OCI-LY1 (cell line): Measurements from ENCODE around the gene SOBP.
A peak's percentile ranks its signal among the peaks of the same experiment; 100 is the strongest.
"Not testable (repeated sequence)": the region's sequence is repeated elsewhere in the genome, so short reads cannot be mapped to it uniquely, and the experiment has no call there.

Source experiments
- H2AFZ ChIP-seq: fragments of 200-600 bp; sonication (generic), shearing (Covaris generic); 2 replicates; pipeline ENCODE4 v1.6.0; 2014; ENCODE audit warnings: antibody characterized with exemption, mild to moderate bottlenecking, low read length
- H3F3A ChIP-seq: fragments of 200-600 bp; sonication (generic), shearing (Covaris generic); 2 replicates; pipeline ENCODE4 v1.6.0; 2014; ENCODE audit warnings: mild to moderate bottlenecking, antibody characterized with exemption, low read length, moderate library complexity; ENCODE audit not compliant: insufficient read depth
- H3K27ac ChIP-seq: fragments of 200-600 bp; sonication (generic); 2 replicates; pipeline ENCODE4 v1.5.1; 2014; ENCODE audit warnings: low read length, mixed run types, mild to moderate bottlenecking, low read depth; ENCODE audit not compliant: poor library complexity, severe bottlenecking
- H3K27me3 ChIP-seq: fragments of 200-600 bp; sonication (generic); 2 replicates; pipeline ENCODE4 v1.6.0; 2014; ENCODE audit warnings: antibody characterized with exemption, mild to moderate bottlenecking, low read length, moderate library complexity; ENCODE audit not compliant: insufficient read depth
- H3K36me3 ChIP-seq: fragments of 200-600 bp; sonication (generic); 2 replicates; pipeline ENCODE4 v1.6.1; 2014; ENCODE audit warnings: mild to moderate bottlenecking, antibody characterized with exemption, low read length, moderate library complexity, mixed read lengths; ENCODE audit not compliant: insufficient read depth
- H3K4me1 ChIP-seq: fragments of 200-600 bp; sonication (generic); 2 replicates; pipeline ENCODE4 v1.5.1; 2014; ENCODE audit warnings: mild to moderate bottlenecking, low read length, moderate library complexity; ENCODE audit not compliant: insufficient read depth, severe bottlenecking
- H3K4me2 ChIP-seq: fragments of 200-600 bp; sonication (generic), shearing (Covaris generic); 2 replicates; pipeline ENCODE4 v1.6.1; 2014; ENCODE audit warnings: low read length
- H3K4me3 ChIP-seq: fragments of 200-600 bp; sonication (generic); 2 replicates; pipeline ENCODE4 v1.5.1; 2014; ENCODE audit warnings: low read length, low read depth, mild to moderate bottlenecking, mixed read lengths; ENCODE audit not compliant: poor library complexity, severe bottlenecking
- H3K79me2 ChIP-seq: fragments of 200-600 bp; shearing (Covaris generic); 2 replicates; pipeline ENCODE4 v1.6.1; 2016; ENCODE audit warnings: mixed run types, low read length, mixed read lengths; ENCODE audit not compliant: insufficient read depth
- H3K9ac ChIP-seq: fragments of 200-600 bp; sonication (generic), shearing (Covaris generic); 2 replicates; pipeline ENCODE4 v1.6.1; 2014; ENCODE audit warnings: mild to moderate bottlenecking, low read length, mixed read lengths
- H3K9me2 ChIP-seq: fragments of 200-600 bp; sonication (generic), shearing (Covaris generic); 2 replicates; pipeline ENCODE4 v1.6.1; 2014; ENCODE audit warnings: low read depth, mild to moderate bottlenecking, low read length, mixed read lengths
- H3K9me3 ChIP-seq: fragments of 200-600 bp; shearing (Covaris generic); 2 replicates; pipeline ENCODE4 v1.6.1; 2014; ENCODE audit warnings: low read length, mixed read lengths
- H4K20me1 ChIP-seq: fragments of 200-600 bp; sonication (generic), shearing (Covaris generic); 2 replicates; pipeline ENCODE4 v1.6.0; 2016; ENCODE audit warnings: mild to moderate bottlenecking, low read length; ENCODE audit not compliant: insufficient read depth
- EZH2 ChIP-seq: fragments of 200-600 bp; sonication (generic), shearing (Covaris generic); IDR thresholded peaks from 2 replicates; pipeline ENCODE4 v1.8.0; 2017; ENCODE audit warnings: borderline replicate concordance, mixed run types, mild to moderate bottlenecking, antibody characterized with exemption, low read length, moderate library complexity, mixed read lengths
- TF ChIP-seq, protein P1 (sequence below): fragments of 200-600 bp; sonication (generic), shearing (Covaris generic); IDR thresholded peaks from 2 replicates; pipeline ENCODE4 v1.5.1; 2017; ENCODE audit warnings: mild to moderate bottlenecking, antibody characterized with exemption, low read length, moderate library complexity, mixed read lengths

Gene SOBP

DNA sequence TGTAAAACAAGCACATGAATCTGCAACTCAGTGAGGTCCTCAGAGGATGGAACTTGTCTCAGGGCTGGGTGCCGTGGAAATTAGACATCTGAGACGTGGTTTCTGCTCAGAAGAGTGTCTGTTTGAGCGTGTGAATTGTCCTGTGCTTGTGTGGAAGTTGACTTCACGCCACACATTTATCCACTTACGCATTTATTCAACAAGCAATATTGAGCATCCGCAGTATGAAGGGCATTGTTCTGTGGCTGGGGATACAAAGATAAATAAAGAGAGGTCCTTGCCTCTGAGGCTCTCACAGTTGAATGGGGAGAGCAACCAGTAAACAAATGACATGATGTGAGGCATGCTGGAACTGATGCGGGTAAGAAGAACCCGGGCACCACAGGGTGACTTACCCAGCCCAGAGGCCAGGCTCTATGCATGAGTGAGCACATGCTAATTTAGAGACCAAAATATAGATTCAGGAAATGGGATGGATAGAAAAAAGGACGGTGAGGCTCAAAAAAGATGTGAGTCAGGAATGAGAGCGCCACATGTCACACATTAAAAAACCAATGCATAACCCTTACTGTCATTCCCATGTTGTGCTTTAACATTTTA lies 60.4 kb downstream of the SOBP start:
- no peak for TF ChIP-seq EZH2
- TF ChIP-seq, protein P1, sequence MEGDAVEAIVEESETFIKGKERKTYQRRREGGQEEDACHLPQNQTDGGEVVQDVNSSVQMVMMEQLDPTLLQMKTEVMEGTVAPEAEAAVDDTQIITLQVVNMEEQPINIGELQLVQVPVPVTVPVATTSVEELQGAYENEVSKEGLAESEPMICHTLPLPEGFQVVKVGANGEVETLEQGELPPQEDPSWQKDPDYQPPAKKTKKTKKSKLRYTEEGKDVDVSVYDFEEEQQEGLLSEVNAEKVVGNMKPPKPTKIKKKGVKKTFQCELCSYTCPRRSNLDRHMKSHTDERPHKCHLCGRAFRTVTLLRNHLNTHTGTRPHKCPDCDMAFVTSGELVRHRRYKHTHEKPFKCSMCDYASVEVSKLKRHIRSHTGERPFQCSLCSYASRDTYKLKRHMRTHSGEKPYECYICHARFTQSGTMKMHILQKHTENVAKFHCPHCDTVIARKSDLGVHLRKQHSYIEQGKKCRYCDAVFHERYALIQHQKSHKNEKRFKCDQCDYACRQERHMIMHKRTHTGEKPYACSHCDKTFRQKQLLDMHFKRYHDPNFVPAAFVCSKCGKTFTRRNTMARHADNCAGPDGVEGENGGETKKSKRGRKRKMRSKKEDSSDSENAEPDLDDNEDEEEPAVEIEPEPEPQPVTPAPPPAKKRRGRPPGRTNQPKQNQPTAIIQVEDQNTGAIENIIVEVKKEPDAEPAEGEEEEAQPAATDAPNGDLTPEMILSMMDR, result no peak
- no peaks in the 10 kb centered on the region for H3K79me2 ChIP-seq
- H2AFZ ChIP-seq, result no peak overlapping the region
- peak overlapping the region; percentile 98 for H3K27ac ChIP-seq
- no peaks in the 10 kb centered on the region for H4K20me1 ChIP-seq
- H3K27me3 ChIP-seq, result no peaks in the 10 kb centered on the region
- no peaks in the 10 kb centered on the region for H3K9me3 ChIP-seq
- no peaks in the 10 kb centered on the region for H3F3A ChIP-seq
- peak overlapping the region; percentile 42 for H3K4me3 ChIP-seq
- H3K9me2 ChIP-seq, result no peaks in the 10 kb centered on the region
- peaks cover 49% of the 10 kb centered on the region for H3K36me3 ChIP-seq
- peaks cover 30% of the 10 kb centered on the region for H3K4me1 ChIP-seq
- H3K4me2 ChIP-seq, result peak overlapping the region; percentile 68
- H3K9ac ChIP-seq, result peak overlapping the region; percentile 50

DNA sequence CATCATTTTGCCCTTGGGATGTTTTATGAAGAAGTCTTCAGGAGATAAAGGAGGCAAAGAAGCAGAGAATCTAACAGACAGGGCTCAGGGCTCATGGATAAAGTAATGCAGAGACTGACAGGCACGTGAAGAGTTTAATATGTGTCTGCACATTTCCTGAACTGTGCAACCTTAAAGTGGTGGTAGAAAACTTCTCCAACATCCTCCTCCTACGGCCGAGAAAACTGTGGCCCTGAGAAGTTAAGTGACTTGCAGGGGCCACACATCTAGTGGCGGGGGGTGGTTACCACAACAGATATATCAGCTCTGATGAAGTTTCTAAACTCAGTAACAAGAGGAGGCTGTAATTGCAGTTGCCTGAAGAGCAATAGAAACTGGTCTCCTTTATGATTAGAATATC lies 61.0 kb downstream of the SOBP start:
- Histone ChIP-seq H3K9me3 (no peaks in the 10 kb centered on the region), H3K4me2 (peak overlapping the region; percentile 68), H3K27ac (peak overlapping the region; percentile 98), H3F3A (no peaks in the 10 kb centered on the region), H3K36me3 (peaks cover 48% of the 10 kb centered on the region), H3K27me3 (no peaks in the 10 kb centered on the region), H4K20me1 (no peaks in the 10 kb centered on the region), H3K79me2 (no peaks in the 10 kb centered on the region), H3K9me2 (no peaks in the 10 kb centered on the region), H3K4me3 (peak overlapping the region; percentile 42), H3K4me1 (peaks cover 30% of the 10 kb centered on the region), H3K9ac (peak overlapping the region; percentile 50), H2AFZ (no peak overlapping the region)
- TF ChIP-seq, protein P1, result no peak
- TF ChIP-seq EZH2, result no peak

DNA sequence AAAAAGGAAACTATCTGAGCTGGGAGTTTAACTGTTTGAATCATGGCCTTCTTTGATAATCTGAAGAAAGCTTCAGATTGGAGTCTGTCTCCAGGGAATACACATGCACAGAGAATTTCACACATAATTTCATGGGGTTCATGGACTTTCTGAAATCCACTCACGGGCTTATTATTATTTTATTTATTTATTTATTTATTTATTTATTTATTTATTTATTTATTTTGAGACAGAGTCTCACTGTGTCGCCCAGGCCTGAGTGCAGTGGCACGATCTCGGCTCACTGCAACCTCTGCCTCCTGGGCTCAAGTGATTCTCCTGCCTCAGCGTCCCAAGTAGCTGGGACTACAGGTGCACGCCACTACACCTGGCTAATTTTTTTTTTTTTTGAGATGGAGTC lies 63.2 kb downstream of the SOBP start:
- H3K79me2 ChIP-seq, H2AFZ ChIP-seq, H3K9me3 ChIP-seq, H3K27ac ChIP-seq, H3K27me3 ChIP-seq, H3K9ac ChIP-seq, H3F3A ChIP-seq, H3K4me3 ChIP-seq, H3K4me2 ChIP-seq, H3K9me2 ChIP-seq, H4K20me1 ChIP-seq: not testable (repeated sequence)
- Histone ChIP-seq H3K4me1 (peaks cover 30% of the 10 kb centered on the region), H3K36me3 (peaks cover 48% of the 10 kb centered on the region)

DNA sequence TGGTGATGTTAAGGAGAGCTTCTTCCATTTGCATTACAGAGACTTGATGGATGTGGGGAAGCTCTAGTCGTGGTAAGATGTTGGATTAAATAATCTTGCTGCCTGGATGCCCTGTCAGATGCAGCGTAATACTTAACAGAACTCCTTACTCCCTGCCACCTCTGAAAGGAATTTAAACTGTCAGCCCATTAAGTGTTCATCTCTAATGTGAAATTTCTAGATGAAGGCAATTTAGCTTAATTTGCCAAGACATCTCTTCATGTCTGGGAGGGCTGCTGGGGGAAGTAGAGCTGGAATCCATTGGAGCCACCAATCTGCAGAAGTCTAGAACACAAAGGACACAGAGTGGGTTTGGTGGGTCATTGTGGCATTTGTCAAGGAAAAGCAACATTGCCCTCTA lies 64.4 kb downstream of the SOBP start:
- Histone ChIP-seq H2AFZ (no peak overlapping the region), H3K9me3 (no peaks in the 10 kb centered on the region), H3F3A (no peaks in the 10 kb centered on the region), H3K4me1 (peaks cover 23% of the 10 kb centered on the region), H3K4me3 (no peak overlapping the region), H3K9me2 (no peaks in the 10 kb centered on the region), H4K20me1 (no peaks in the 10 kb centered on the region), H3K9ac (no peak overlapping the region), H3K36me3 (peaks cover 54% of the 10 kb centered on the region), H3K27me3 (no peaks in the 10 kb centered on the region), H3K79me2 (no peaks in the 10 kb centered on the region), H3K4me2 (no peak overlapping the region), H3K27ac (no peak overlapping the region)
- TF ChIP-seq, protein P1, result no peak
- no peak for TF ChIP-seq EZH2
